Right lobe of liver (tissue), 4 donors: Measurements from ENCODE around the gene USP48.

ENCODE experiments used
- POLR2A ChIP-seq: fragments of 450-650 bp; IDR thresholded peaks from one replicate; pipeline ENCODE4 v1.6.1; 2017; ENCODE audit warnings: antibody characterized with exemption, mild to moderate bottlenecking
- TF ChIP-seq, protein P1 (sequence below), 4 donors: fragments of 200-600 bp in 3 of 4; fragments of 450-650 bp in 1 of 4; IDR thresholded peaks; one replicate each; pipeline versions ENCODE4 v1.5.1 to v1.8.0; 2016 to 2022; ENCODE audit warnings: antibody characterized with exemption in 4 of 4, mild to moderate bottlenecking in 2 of 4
- donor health status: DM: no; HTN: no; CAD: no.
- donor health status: DM: no; HTN: no; CAD: no.
- donor health status: DM: no; HTN: yes; CAD: no.

DNA sequence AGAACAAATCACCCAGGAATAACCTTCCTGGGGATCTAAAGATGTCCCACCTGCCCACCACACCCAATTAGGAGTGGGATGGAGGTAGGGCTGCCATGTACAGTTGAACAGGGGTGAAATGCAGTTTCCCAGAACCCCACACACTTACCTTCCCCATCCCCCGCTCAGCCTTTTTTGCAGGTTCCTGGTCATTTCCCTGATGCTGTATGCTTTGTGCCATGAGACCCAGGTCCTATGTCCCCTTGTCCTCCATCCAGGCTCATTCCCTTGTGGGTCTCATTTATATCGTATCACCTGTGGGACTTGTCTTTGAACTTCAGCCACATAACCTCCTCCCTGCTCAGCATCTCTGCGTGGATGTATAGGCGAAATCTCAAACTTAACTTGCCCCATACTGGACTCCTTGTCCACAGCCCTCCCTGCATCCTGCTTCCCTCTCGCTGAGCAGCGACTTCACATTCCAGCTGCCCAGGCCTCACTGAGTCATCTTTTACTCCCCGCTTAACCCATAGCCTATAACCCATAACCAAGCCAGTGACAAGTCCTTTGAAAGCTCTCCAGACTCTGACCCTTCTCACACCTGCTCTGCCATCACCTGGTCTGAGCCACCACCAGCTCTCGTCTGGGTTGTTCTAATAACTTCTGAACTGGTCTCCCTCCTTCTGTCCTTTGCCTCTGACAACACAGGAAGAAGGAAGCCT is 33.8 kb upstream of the USP48 start:
- TF ChIP-seq, protein P1, sequence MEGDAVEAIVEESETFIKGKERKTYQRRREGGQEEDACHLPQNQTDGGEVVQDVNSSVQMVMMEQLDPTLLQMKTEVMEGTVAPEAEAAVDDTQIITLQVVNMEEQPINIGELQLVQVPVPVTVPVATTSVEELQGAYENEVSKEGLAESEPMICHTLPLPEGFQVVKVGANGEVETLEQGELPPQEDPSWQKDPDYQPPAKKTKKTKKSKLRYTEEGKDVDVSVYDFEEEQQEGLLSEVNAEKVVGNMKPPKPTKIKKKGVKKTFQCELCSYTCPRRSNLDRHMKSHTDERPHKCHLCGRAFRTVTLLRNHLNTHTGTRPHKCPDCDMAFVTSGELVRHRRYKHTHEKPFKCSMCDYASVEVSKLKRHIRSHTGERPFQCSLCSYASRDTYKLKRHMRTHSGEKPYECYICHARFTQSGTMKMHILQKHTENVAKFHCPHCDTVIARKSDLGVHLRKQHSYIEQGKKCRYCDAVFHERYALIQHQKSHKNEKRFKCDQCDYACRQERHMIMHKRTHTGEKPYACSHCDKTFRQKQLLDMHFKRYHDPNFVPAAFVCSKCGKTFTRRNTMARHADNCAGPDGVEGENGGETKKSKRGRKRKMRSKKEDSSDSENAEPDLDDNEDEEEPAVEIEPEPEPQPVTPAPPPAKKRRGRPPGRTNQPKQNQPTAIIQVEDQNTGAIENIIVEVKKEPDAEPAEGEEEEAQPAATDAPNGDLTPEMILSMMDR (IDR thresholded peaks at IDR 0.05) = no peak
- no peak for TF ChIP-seq POLR2A
